Measurements from ENCODE around the gene MLANA. TPM values are rescaled to one million over a fixed set of nuclear protein-coding genes. Genes with fewer than 3 reads are reported as not detected.

MLANA gene
- polyA plus RNA-seq, 1 donor (not counting 4 experiments of a cell fraction or from before 2014, with no cell fraction given), result not detected

DNA sequence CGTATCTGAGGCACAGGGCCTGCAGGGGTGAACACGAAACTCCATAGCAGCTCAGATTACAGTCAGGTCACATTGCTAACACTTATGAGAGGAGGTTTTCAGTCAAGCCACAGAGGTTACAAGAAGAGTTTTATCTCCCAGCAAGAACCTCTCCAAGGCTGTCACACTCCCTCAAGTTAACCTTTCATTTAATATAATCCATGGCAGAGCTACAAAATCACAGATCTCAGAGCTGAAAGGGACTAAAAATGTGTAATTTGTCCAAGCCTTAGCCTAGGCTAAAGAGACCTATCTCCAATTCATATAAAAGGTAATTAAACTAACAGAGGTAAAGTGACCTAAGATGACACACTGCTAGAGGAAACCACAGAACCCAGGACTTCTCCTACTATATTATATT is 57.2 kb downstream of the MLANA start:
- no peak overlapping the region for H3K27ac ChIP-seq (ENCODE audit: control insufficient read depth, insufficient read depth, low read length)
- H3K9me1 ChIP-seq (ENCODE audit: control insufficient read depth, extremely low read depth, insufficient read depth, low read length), result no peaks in the 10 kb centered on the region
- H3K27me3 ChIP-seq (ENCODE audit: control insufficient read depth, extremely low read depth, insufficient read depth, low read length), result no peaks in the 10 kb centered on the region
- no peak for FAIRE-seq
- H3K4me1 ChIP-seq (ENCODE audit: control insufficient read depth, extremely low read depth, insufficient read depth, low read length), result no peaks in the 10 kb centered on the region
- H3K9ac ChIP-seq (ENCODE audit: control insufficient read depth, extremely low read depth, insufficient read depth, low read length), result no peak overlapping the region
- peaks cover 0 to 2% of the 10 kb centered on the region in 2 experiments for H3K36me3 ChIP-seq (ENCODE audit: control insufficient read depth in 2 of 2, extremely low read depth in 1 of 2, insufficient read depth in 2 of 2, low read length in 2 of 2)
- dilution Hi-C loops (cut with MboI; ENCODE audit: extremely low pct_ligation_motif_present, low sequenced_read_pairs), result no loop called here
- H3K4me2 ChIP-seq (ENCODE audit: control insufficient read depth, extremely low read depth, insufficient read depth, low read depth, low read length), result no peak overlapping the region
- no peaks in the 10 kb centered on the region for H3K9me3 ChIP-seq (ENCODE audit: control insufficient read depth, low read depth, low read length)
- no peak for TF ChIP-seq EZH2 (IDR thresholded peaks at IDR 0.05; ENCODE audit: low read length)
- TF ChIP-seq, protein P1, sequence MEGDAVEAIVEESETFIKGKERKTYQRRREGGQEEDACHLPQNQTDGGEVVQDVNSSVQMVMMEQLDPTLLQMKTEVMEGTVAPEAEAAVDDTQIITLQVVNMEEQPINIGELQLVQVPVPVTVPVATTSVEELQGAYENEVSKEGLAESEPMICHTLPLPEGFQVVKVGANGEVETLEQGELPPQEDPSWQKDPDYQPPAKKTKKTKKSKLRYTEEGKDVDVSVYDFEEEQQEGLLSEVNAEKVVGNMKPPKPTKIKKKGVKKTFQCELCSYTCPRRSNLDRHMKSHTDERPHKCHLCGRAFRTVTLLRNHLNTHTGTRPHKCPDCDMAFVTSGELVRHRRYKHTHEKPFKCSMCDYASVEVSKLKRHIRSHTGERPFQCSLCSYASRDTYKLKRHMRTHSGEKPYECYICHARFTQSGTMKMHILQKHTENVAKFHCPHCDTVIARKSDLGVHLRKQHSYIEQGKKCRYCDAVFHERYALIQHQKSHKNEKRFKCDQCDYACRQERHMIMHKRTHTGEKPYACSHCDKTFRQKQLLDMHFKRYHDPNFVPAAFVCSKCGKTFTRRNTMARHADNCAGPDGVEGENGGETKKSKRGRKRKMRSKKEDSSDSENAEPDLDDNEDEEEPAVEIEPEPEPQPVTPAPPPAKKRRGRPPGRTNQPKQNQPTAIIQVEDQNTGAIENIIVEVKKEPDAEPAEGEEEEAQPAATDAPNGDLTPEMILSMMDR (optimal IDR thresholded peaks at IDR 0.05 in 1 of 3, IDR thresholded peaks at IDR 0.05 in 1 of 3, conservative IDR thresholded peaks at IDR 0.05 in 1 of 3; ENCODE audit: extremely low read depth in 1 of 3, insufficient read depth in 2 of 3, low read length in 3 of 3), result no peak
- H4K20me1 ChIP-seq (ENCODE audit: control insufficient read depth, extremely low read depth, insufficient read depth, low read length), result no peaks in the 10 kb centered on the region
- H3K4me3 ChIP-seq (ENCODE audit: control insufficient read depth in 2 of 3, extremely low read depth in 1 of 3, insufficient read depth in 2 of 3, low read depth in 1 of 3, low read length in 3 of 3), result no peak overlapping the region
- no peak for DNase-seq (ENCODE audit: low read depth, low spot score)
- no peaks in the 10 kb centered on the region for H3K79me2 ChIP-seq (ENCODE audit: control insufficient read depth, insufficient read depth, low read length)
- no peak overlapping the region for H2AFZ ChIP-seq (ENCODE audit: control insufficient read depth, low read length)

DNA sequence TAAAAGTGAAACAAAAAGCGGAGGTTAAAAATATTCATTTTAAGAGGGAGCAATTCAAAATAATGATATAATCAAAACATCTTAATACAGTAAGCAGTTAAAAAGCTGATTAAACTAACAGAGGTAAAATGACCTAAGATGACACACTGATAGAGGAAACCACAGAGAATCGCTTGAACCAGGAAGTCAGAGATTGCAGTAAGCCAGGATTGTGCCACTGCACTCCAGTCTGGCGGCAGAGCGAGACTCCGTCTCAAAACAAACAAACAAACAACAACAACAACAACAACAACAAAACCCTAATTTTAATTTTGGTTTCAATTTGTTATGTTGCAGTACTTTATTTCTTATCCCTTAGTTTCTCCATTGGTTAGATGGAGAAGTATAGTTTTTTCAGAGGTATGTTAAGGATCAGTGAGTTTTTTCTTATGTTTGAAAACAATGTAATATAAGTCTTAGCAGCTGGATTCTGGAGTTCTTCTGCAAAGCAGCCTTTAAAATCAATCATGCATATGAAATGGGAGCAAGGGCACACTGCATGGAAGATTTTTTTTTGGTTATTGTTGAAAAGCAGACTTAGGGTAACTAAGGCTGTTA is 58.5 kb downstream of the MLANA start:
- H3K9me1 ChIP-seq (ENCODE audit: control insufficient read depth, extremely low read depth, insufficient read depth, low read length), result no peaks in the 10 kb centered on the region
- H4K20me1 ChIP-seq (ENCODE audit: control insufficient read depth, extremely low read depth, insufficient read depth, low read length), result no peaks in the 10 kb centered on the region
- FAIRE-seq (no peak), DNase-seq (ENCODE audit: low read depth, low spot score) (no peak)
- no peak overlapping the region for H3K9ac ChIP-seq (ENCODE audit: control insufficient read depth, extremely low read depth, insufficient read depth, low read length)
- H3K9me3 ChIP-seq (ENCODE audit: control insufficient read depth, low read depth, low read length), result no peaks in the 10 kb centered on the region
- H3K4me2 ChIP-seq (ENCODE audit: control insufficient read depth, extremely low read depth, insufficient read depth, low read depth, low read length), result no peak overlapping the region
- dilution Hi-C loops (cut with MboI; ENCODE audit: extremely low pct_ligation_motif_present, low sequenced_read_pairs), result no loop called here
- no peaks in the 10 kb centered on the region for H3K4me1 ChIP-seq (ENCODE audit: control insufficient read depth, extremely low read depth, insufficient read depth, low read length)
- H3K27ac ChIP-seq (ENCODE audit: control insufficient read depth, insufficient read depth, low read length), result no peak overlapping the region
- no peaks in the 10 kb centered on the region for H3K36me3 ChIP-seq (ENCODE audit: control insufficient read depth in 2 of 2, extremely low read depth in 1 of 2, insufficient read depth in 2 of 2, low read length in 2 of 2)
- H3K27me3 ChIP-seq (ENCODE audit: control insufficient read depth, extremely low read depth, insufficient read depth, low read length), result no peaks in the 10 kb centered on the region
- TF ChIP-seq, protein P1 (optimal IDR thresholded peaks at IDR 0.05 in 1 of 3, IDR thresholded peaks at IDR 0.05 in 1 of 3, conservative IDR thresholded peaks at IDR 0.05 in 1 of 3; ENCODE audit: extremely low read depth in 1 of 3, insufficient read depth in 2 of 3, low read length in 3 of 3), result no peak
- TF ChIP-seq EZH2 (IDR thresholded peaks at IDR 0.05; ENCODE audit: low read length), result no peak
- H3K4me3 ChIP-seq (ENCODE audit: control insufficient read depth in 2 of 3, extremely low read depth in 1 of 3, insufficient read depth in 2 of 3, low read depth in 1 of 3, low read length in 3 of 3), result no peak overlapping the region
- no peaks in the 10 kb centered on the region for H3K79me2 ChIP-seq (ENCODE audit: control insufficient read depth, insufficient read depth, low read length)
- H2AFZ ChIP-seq (ENCODE audit: control insufficient read depth, low read length), result no peak overlapping the region

Data from keratinocyte (primary cell).